ENCODE measurements around the gene AKAP17A. TPM values are rescaled to one million over a fixed set of nuclear protein-coding genes. Genes with fewer than 3 reads are reported as not detected.
A peak's percentile ranks its signal among the peaks of the same experiment; 100 is the strongest.

The AKAP17A gene
- total and polyA plus RNA-seq, 2 of the 8 experiments (the other 6 are each of a cell fraction or from before 2014, with no cell fraction given): 14.0 to 41.2 TPM

DNA sequence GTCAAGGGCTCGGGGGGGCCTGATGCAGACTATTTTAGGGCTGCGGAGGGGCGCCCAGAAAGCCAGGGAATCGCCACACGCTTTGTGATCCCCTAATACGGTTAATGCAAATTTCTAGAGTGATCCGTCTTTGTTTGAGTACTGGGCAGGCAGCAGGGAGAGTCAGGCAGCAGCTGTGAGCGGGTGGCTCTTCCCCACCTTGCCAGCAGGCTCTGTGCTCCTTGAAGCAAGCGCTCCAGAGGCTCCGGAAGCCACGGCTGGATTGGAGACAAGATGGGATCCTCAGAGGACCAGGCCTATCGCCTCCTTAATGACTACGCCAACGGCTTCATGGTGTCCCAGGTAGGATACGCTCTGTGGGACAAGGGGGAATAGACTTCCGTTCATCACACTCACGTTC, 23.5 kb downstream of the AKAP17A start, which contains the start of gene ASMT:
Gene ASMT (plus strand): TSS at position 133 of the 400 bp plus-strand sequence. CDS start 141 bp downstream, at position 274.
- H2AK5ac ChIP-seq (ENCODE audit: low read depth, low read length): no peak within 1 kb of the TSS
- no peaks in the 10 kb centered on the region for H3K9me3 ChIP-seq (ENCODE audit: insufficient read depth in 2 of 2, low read depth in 1 of 2, low read length in 1 of 2)
- no peak within 1 kb of the TSS for H2BK20ac ChIP-seq (ENCODE audit: low read length)
- H3K27ac ChIP-seq (ENCODE audit: low read depth, low read length): no peak within 1 kb of the TSS
- no peak within 1 kb of the TSS; a peak in 1 of 4 replicates for H3K4me2 ChIP-seq (ENCODE audit: insufficient read depth in 1 of 2, low read depth in 2 of 2, low read length in 2 of 2)
- no peak within 1 kb of the TSS for H3K56ac ChIP-seq (replicated peaks; ENCODE audit: insufficient read length, low read depth, low read length)
- ChIA-PET CTCF (ENCODE audit: partially characterized antibody) (no interaction called here), POLR2A (ENCODE audit: partially characterized antibody) (no interaction called here)
- no peak within 1 kb of the TSS for H2BK5ac ChIP-seq (ENCODE audit: low read depth, low read length)
- no peak within 1 kb of the TSS for H3K23ac ChIP-seq (ENCODE audit: insufficient read length)
- TF ChIP-seq CBX5 (IDR thresholded peaks at IDR 0.05; ENCODE audit: low read depth, low read length): no peak
- TF ChIP-seq, protein P1, sequence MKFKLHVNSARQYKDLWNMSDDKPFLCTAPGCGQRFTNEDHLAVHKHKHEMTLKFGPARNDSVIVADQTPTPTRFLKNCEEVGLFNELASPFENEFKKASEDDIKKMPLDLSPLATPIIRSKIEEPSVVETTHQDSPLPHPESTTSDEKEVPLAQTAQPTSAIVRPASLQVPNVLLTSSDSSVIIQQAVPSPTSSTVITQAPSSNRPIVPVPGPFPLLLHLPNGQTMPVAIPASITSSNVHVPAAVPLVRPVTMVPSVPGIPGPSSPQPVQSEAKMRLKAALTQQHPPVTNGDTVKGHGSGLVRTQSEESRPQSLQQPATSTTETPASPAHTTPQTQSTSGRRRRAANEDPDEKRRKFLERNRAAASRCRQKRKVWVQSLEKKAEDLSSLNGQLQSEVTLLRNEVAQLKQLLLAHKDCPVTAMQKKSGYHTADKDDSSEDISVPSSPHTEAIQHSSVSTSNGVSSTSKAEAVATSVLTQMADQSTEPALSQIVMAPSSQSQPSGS (IDR thresholded peaks at IDR 0.05; ENCODE audit: low read length): no peak
- TF ChIP-seq RAD21 (IDR thresholded peaks at IDR 0.05 in 1 of 2, conservative IDR thresholded peaks at IDR 0.05 in 1 of 2; ENCODE audit: low read depth in 2 of 2, low read length in 2 of 2): 0 out of 4 replicates have a peak, but pooled peaks have one; percentile 3 to 15
- TF ChIP-seq TAF1 (IDR thresholded peaks at IDR 0.05; ENCODE audit: low read depth, low read length): no peak
- H3K79me1 ChIP-seq (ENCODE audit: low read depth, low read length): no peaks in the 10 kb centered on the region
- peak within 1 kb of the TSS; percentile 1 for H2BK120ac ChIP-seq (replicated peaks; ENCODE audit: low read depth, low read length)
- H2BK15ac ChIP-seq (ENCODE audit: low read length): no peak within 1 kb of the TSS
- H3K18ac ChIP-seq (ENCODE audit: extremely low read depth, low read length): no peak within 1 kb of the TSS; the same call in 1 of the 2 replicates
- H2BK12ac ChIP-seq (ENCODE audit: low read depth, low read length): peak within 1 kb of the TSS; percentile 18; the same call in 1 of the 2 replicates
- WGBS, 2 experiments (ENCODE audit: extremely low coverage in 1 of 2, insufficient coverage in 1 of 2, insufficient read length in 1 of 2, insufficient replicate concordance in 2 of 2, low coverage in 1 of 2, low lambda C conversion rate in 2 of 2, missing lambda C conversion rate in 1 of 2): 73% methylated on average over 17 of the region's 17 CpGs; no CpG with 5 or more reads in 1 of the 2 experiments
- no peak within 1 kb of the TSS; the same call in 1 of the 2 replicates for H4K8ac ChIP-seq (ENCODE audit: extremely low read depth, insufficient read depth, low read length)
- H4K5ac ChIP-seq (ENCODE audit: insufficient read length, low read depth, low read length): peak within 1 kb of the TSS; percentile 76
- H3K9ac ChIP-seq (replicated peaks in 1 of 4; ENCODE audit: extremely low read depth in 1 of 4, low read depth in 3 of 4, low read length in 3 of 4): no peak within 1 kb of the TSS
- peak within 1 kb of the TSS; percentile 98 for H2AFZ ChIP-seq (ENCODE audit: low read length)
- no peaks in the 10 kb centered on the region for H3K27me3 ChIP-seq (replicated peaks in 1 of 4; ENCODE audit: control insufficient read depth in 3 of 4, extremely low read depth in 1 of 4, insufficient read depth in 3 of 4, low read length in 3 of 4)
- H3K14ac ChIP-seq (ENCODE audit: insufficient read length): no peak within 1 kb of the TSS
- no peak within 1 kb of the TSS for H3K4me3 ChIP-seq (ENCODE audit: extremely low read depth in 1 of 4, insufficient read depth in 2 of 4, low read depth in 3 of 4, low read length in 4 of 4)
- H4K20me1 ChIP-seq (replicated peaks in 1 of 2; ENCODE audit: control insufficient read depth in 1 of 2, insufficient read depth in 2 of 2, low read length in 2 of 2): no peaks in the 10 kb centered on the region
- FAIRE-seq (no peak), DNase-seq (ENCODE audit: low read depth in 1 of 2, low spot score in 2 of 2) (no peak)
- no peaks in the 10 kb centered on the region for H3K36me3 ChIP-seq (ENCODE audit: control insufficient read depth in 2 of 4, insufficient read depth in 4 of 4, low read length in 3 of 4)
- H3K23me2 ChIP-seq (ENCODE audit: low read depth, low read length): no peaks in the 10 kb centered on the region
- no peaks in the 10 kb centered on the region for H3K79me2 ChIP-seq (ENCODE audit: control insufficient read depth in 1 of 2, insufficient read depth in 2 of 2, low read length in 2 of 2)
- peak within 1 kb of the TSS; percentile 79 for H4K91ac ChIP-seq (replicated peaks; ENCODE audit: insufficient read length, low read length)
- H3K4me1 ChIP-seq (replicated peaks in 1 of 4; ENCODE audit: control insufficient read depth in 3 of 4, insufficient read depth in 4 of 4, low read length in 3 of 4): peaks cover 0 to 6% (median 4%) of the 10 kb centered on the region in 4 experiments; a peak in 4 of 7 replicates
- no peak within 1 kb of the TSS for H3K4ac ChIP-seq (replicated peaks; ENCODE audit: insufficient read length, low read depth, low read length)

Data from H1 (cell line).